ENCODE measurements around the gene DUSP10. TPM values are rescaled to one million over a fixed set of nuclear protein-coding genes. Genes with fewer than 3 reads are reported as not detected.

Gene DUSP10
- total RNA-seq, 2 donors from 2014 or later = 6.5 to 11.7 TPM

DNA sequence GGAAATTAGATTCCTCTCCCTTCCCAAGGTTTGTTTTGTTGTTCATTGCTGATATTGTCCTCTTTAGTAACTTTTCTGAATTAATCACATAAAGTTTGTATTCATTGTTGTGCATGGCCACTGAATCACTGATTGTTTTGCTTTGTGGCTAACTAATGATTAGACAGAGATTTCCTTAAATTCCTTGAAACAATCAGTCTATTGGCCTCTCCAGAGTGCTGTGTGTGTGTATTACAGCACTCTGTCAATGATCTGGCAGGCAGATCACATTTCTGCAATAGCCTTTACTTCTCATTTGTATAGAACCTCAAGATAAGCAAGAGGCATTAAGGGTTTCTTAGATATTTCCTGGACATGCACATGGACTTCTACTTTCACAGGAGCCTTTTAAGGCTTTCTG is 78.6 kb downstream of the DUSP10 start:
- no peak overlapping the region for H3K9ac ChIP-seq (ENCODE audit: extremely low read depth, low read length, poor library complexity, severe bottlenecking)
- H3K4me3 Mint-ChIP-seq = no peak overlapping the region

DNA sequence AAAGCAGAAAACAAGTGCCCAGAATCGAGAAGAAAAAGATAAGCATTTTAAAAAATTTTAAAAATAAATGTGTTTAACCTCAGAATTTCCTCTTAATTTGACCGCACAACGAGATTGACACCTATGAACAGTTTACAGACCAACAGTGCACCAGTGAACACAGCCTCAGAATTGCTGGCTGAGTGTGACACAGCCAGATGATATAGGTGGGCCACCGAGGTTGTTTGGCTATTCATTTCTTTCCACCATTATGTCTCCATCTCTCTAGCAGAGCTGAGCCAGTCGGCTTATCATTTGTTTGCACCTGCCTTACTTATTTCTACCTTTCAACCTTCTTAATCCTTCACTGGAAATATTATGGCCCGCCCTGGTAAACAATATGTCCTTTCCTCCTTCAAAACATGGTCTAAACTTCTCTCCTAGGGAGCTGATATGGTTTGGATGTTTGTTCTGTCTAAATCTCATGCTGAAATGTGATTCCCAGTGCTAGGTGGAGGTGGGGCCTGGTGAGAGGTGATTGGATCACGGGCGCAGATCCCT is 86.1 kb downstream of the DUSP10 start:
- Histone ChIP-seq H3K27me3 (ENCODE audit: control insufficient read depth, insufficient read depth, low read length, poor library complexity, severe bottlenecking) (no peaks in the 10 kb centered on the region), H3K4me1 (ENCODE audit: control insufficient read depth, insufficient read depth, low read length) (peaks cover 3% of the 10 kb centered on the region), H3K9me3 (ENCODE audit: control insufficient read depth, low read length) (peaks cover 7% of the 10 kb centered on the region), H3K9ac (ENCODE audit: extremely low read depth, low read length, poor library complexity, severe bottlenecking) (no peak overlapping the region), H3K27ac (ENCODE audit: low read depth, low read length) (no peak overlapping the region), H3K36me3 (ENCODE audit: control insufficient read depth, insufficient read depth, low read length) (no peaks in the 10 kb centered on the region), H3K4me3 (ENCODE audit: low read length) (no peak overlapping the region)
- Mint-ChIP-seq H3K36me3 (ENCODE audit: low read depth) (no peaks in the 10 kb centered on the region), H3K27me3 (ENCODE audit: insufficient read depth) (no peaks in the 10 kb centered on the region), H3K4me1 (peaks cover 2% of the 10 kb centered on the region), H3K4me3 (no peak overlapping the region), H3K27ac (no peak overlapping the region), H3K9me3 (peaks cover 6% of the 10 kb centered on the region)
- 92 to 97% methylated on average over 3 to 8 of the region's 8 CpGs for WGBS, 2 experiments (ENCODE audit: insufficient coverage in 1 of 2, insufficient read length in 1 of 2)
- no peak for DNase-seq
- TF ChIP-seq, protein P1, sequence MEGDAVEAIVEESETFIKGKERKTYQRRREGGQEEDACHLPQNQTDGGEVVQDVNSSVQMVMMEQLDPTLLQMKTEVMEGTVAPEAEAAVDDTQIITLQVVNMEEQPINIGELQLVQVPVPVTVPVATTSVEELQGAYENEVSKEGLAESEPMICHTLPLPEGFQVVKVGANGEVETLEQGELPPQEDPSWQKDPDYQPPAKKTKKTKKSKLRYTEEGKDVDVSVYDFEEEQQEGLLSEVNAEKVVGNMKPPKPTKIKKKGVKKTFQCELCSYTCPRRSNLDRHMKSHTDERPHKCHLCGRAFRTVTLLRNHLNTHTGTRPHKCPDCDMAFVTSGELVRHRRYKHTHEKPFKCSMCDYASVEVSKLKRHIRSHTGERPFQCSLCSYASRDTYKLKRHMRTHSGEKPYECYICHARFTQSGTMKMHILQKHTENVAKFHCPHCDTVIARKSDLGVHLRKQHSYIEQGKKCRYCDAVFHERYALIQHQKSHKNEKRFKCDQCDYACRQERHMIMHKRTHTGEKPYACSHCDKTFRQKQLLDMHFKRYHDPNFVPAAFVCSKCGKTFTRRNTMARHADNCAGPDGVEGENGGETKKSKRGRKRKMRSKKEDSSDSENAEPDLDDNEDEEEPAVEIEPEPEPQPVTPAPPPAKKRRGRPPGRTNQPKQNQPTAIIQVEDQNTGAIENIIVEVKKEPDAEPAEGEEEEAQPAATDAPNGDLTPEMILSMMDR (conservative IDR thresholded peaks at IDR 0.05) = no peak

More for the DNA sequence above, 78.6 kb downstream of the DUSP10 start:
- H3K27ac ChIP-seq (ENCODE audit: low read depth, low read length) = no peak overlapping the region
- H3K36me3 ChIP-seq (ENCODE audit: control insufficient read depth, insufficient read depth, low read length) = no peaks in the 10 kb centered on the region
- no peaks in the 10 kb centered on the region for H3K27me3 Mint-ChIP-seq (ENCODE audit: insufficient read depth)
- no peak for DNase-seq
- H3K36me3 Mint-ChIP-seq (ENCODE audit: low read depth) = no peaks in the 10 kb centered on the region
- H3K27me3 ChIP-seq (ENCODE audit: control insufficient read depth, insufficient read depth, low read length, poor library complexity, severe bottlenecking) = no peaks in the 10 kb centered on the region
- peaks cover 3% of the 10 kb centered on the region for H3K9me3 Mint-ChIP-seq
- peaks cover 13% of the 10 kb centered on the region for H3K4me1 Mint-ChIP-seq
- no peaks in the 10 kb centered on the region for H3K4me1 ChIP-seq (ENCODE audit: control insufficient read depth, insufficient read depth, low read length)
- TF ChIP-seq, protein P1 (conservative IDR thresholded peaks at IDR 0.05) = no peak
- H3K9me3 ChIP-seq (ENCODE audit: control insufficient read depth, low read length) = peaks cover 4% of the 10 kb centered on the region
- no peak overlapping the region for H3K27ac Mint-ChIP-seq
- no peak overlapping the region for H3K4me3 ChIP-seq (ENCODE audit: low read length)
